ENCODE results near the gene FAM209A.
"Not testable (repeated sequence)": the region's sequence is repeated elsewhere in the genome, so short reads cannot be mapped to it uniquely, and the experiment has no call there.

FAM209A gene

DNA sequence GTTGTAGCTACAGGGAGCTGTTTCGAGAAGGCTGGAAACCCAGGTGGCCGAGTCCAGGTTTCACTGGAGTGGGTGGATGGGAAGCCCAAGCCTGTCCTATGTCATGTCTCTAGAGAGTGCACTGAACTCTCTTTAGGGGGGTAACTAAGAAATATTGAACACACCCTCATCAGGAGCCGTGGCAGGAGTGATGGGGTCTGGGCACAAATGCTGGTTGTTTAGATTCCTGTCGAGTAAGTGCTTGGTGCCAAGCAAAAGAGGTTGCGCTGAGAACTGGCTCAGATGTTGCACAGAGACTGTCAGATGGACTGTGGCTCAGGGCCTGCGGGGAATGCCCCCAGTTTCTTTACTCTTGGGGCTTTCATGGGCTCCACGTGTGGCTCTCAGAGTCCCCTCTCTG, 7.3 kb upstream of the FAM209A start:
- Histone ChIP-seq H3K9me3 (replicated peaks; ENCODE audit: low read length) (peaks cover 6% of the 10 kb centered on the region), H3K4me2 (ENCODE audit: low read length) (no peak overlapping the region), H3K27me3 (ENCODE audit: control insufficient read depth, insufficient read depth, low read length) (no peaks in the 10 kb centered on the region), H3K36me3 (ENCODE audit: insufficient read depth, low read length) (peaks cover 52% of the 10 kb centered on the region), H3K9ac (ENCODE audit: low read depth, low read length) (no peak overlapping the region), H3K4me3 (ENCODE audit: low read length) (no peak overlapping the region), H3K4me1 (ENCODE audit: control insufficient read depth, insufficient read depth, low read length) (no peaks in the 10 kb centered on the region)

DNA sequence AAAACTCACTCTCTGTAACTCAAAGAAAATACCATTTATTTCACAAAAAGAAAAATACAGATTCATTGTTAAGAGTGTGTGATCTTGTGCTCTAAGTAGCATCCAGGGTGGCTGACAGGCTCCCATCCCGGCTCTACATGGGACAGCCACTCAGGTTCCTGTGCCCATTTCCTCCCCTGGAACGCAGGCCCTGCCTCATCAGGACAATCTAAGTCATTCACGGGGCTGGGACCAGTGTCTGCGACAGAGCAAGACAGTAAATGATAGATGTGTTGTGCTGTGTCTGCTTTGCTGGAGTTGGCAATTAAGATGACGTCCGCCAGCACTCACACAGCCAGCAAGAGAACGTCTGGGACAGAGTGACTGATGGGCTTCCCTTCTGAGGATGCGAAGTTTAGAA, 6.9 kb upstream of the FAM209A start:
- Histone ChIP-seq H3K36me3 (ENCODE audit: insufficient read depth, low read length) (peaks cover 52% of the 10 kb centered on the region), H3K4me1 (ENCODE audit: control insufficient read depth, insufficient read depth, low read length) (no peaks in the 10 kb centered on the region), H3K4me3 (ENCODE audit: low read length) (no peak overlapping the region), H3K27me3 (ENCODE audit: control insufficient read depth, insufficient read depth, low read length) (no peaks in the 10 kb centered on the region), H3K9me3 (replicated peaks; ENCODE audit: low read length) (peaks cover 6% of the 10 kb centered on the region), H3K4me2 (ENCODE audit: low read length) (no peak overlapping the region), H3K9ac (ENCODE audit: low read depth, low read length) (no peak overlapping the region)

GRCh38 chr20:56518126-56518525, 6.4 kb upstream of the FAM209A start:
- no peaks in the 10 kb centered on the region for H3K27me3 ChIP-seq (ENCODE audit: control insufficient read depth, insufficient read depth, low read length)
- peaks cover 6% of the 10 kb centered on the region for H3K9me3 ChIP-seq (replicated peaks; ENCODE audit: low read length)
- H3K4me2 ChIP-seq (ENCODE audit: low read length): no peak overlapping the region
- peaks cover 52% of the 10 kb centered on the region for H3K36me3 ChIP-seq (ENCODE audit: insufficient read depth, low read length)
- H3K4me1 ChIP-seq (ENCODE audit: control insufficient read depth, insufficient read depth, low read length): no peaks in the 10 kb centered on the region
- H3K4me3 ChIP-seq (ENCODE audit: low read length): no peak overlapping the region
- H3K9ac ChIP-seq (ENCODE audit: low read depth, low read length): no peak overlapping the region

- no peak overlapping the region for H3K4me3 ChIP-seq (ENCODE audit: low read length)
- no peak overlapping the region for H3K4me2 ChIP-seq (ENCODE audit: low read length)
- H3K36me3 ChIP-seq (ENCODE audit: insufficient read depth, low read length): peaks cover 50% of the 10 kb centered on the region
- H3K9me3 ChIP-seq (replicated peaks; ENCODE audit: low read length): peaks cover 6% of the 10 kb centered on the region
- no peaks in the 10 kb centered on the region for H3K27me3 ChIP-seq (ENCODE audit: control insufficient read depth, insufficient read depth, low read length)
- H3K9ac ChIP-seq (ENCODE audit: low read depth, low read length): no peak overlapping the region
- no peaks in the 10 kb centered on the region for H3K4me1 ChIP-seq (ENCODE audit: control insufficient read depth, insufficient read depth, low read length)
Observed at GRCh38 chr20:56518721-56519398, 5.7 kb upstream of the FAM209A start.

DNA sequence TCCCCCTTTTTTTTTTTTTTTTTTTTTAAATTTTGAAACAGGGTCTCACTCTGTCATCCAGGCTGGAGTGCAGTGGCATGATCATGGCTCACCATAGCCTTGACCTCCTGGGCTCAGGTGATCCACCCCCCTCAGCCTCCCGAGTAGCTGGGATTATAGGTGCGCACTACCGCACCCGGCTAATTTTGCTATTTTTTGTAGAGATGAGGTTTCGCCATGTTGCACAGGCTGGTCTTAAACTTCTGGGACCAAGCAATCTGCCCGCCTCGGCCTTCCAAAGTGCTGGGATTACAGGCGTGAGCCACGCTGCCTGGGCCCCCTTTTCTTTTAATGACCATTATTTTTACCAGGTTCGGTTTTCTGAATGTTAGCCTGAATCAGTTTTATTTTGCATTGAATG, 5.0 kb upstream of the FAM209A start:
- Histone ChIP-seq H3K36me3 (ENCODE audit: insufficient read depth, low read length) (peaks cover 44% of the 10 kb centered on the region), H3K27me3 (ENCODE audit: control insufficient read depth, insufficient read depth, low read length) (no peaks in the 10 kb centered on the region), H3K4me3 (ENCODE audit: low read length) (no peak overlapping the region), H3K4me2 (ENCODE audit: low read length) (no peak overlapping the region), H3K4me1 (ENCODE audit: control insufficient read depth, insufficient read depth, low read length) (no peaks in the 10 kb centered on the region), H3K9me3 (replicated peaks; ENCODE audit: low read length) (peaks cover 6% of the 10 kb centered on the region), H3K9ac (ENCODE audit: low read depth, low read length) (no peak overlapping the region)

- H3K4me3 ChIP-seq (ENCODE audit: low read length): no peak overlapping the region
- no peaks in the 10 kb centered on the region for H3K27me3 ChIP-seq (ENCODE audit: control insufficient read depth, insufficient read depth, low read length)
- H3K4me1 ChIP-seq (ENCODE audit: control insufficient read depth, insufficient read depth, low read length): no peaks in the 10 kb centered on the region
- H3K36me3 ChIP-seq (ENCODE audit: insufficient read depth, low read length): peaks cover 44% of the 10 kb centered on the region
- H3K4me2 ChIP-seq (ENCODE audit: low read length): no peak overlapping the region
- no peak overlapping the region for H3K9ac ChIP-seq (ENCODE audit: low read depth, low read length)
- H3K9me3 ChIP-seq (replicated peaks; ENCODE audit: low read length): peaks cover 6% of the 10 kb centered on the region
Observed at GRCh38 chr20:56520180-56520579, 4.4 kb upstream of the FAM209A start.

- H3K27me3 ChIP-seq (ENCODE audit: control insufficient read depth, insufficient read depth, low read length); H3K9me3 ChIP-seq (replicated peaks; ENCODE audit: low read length); H3K9ac ChIP-seq (ENCODE audit: low read depth, low read length); H3K4me3 ChIP-seq (ENCODE audit: low read length); H3K4me1 ChIP-seq (ENCODE audit: control insufficient read depth, insufficient read depth, low read length); H3K4me2 ChIP-seq (ENCODE audit: low read length): not testable (repeated sequence)
- H3K36me3 ChIP-seq (ENCODE audit: insufficient read depth, low read length): peaks cover 44% of the 10 kb centered on the region
Observed at GRCh38 chr20:56520746-56521354, 3.7 kb upstream of the FAM209A start.

DNA sequence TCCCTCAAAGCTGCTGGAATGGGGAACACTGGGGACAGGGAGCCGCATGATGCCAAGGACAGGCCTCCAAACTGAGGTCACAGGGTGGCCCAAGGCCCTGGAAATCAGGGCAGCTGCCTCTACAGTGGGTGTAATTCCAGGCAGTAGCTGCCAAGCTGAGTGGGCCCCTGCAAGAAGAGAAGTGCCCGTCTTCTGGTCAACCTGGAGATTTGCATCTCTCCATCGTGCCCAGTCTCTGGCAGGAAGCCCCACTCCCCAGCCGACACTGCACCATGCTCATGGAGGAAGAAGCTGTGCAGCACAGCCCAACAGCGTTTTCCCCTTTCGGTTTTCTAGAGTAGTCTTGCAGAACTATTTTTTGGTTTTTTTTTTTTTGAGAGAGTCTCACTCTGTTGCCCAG, 2.2 kb upstream of the FAM209A start:
- Histone ChIP-seq H3K36me3 (ENCODE audit: insufficient read depth, low read length) (peaks cover 35% of the 10 kb centered on the region), H3K27me3 (ENCODE audit: control insufficient read depth, insufficient read depth, low read length) (no peaks in the 10 kb centered on the region), H3K4me1 (ENCODE audit: control insufficient read depth, insufficient read depth, low read length) (no peaks in the 10 kb centered on the region), H3K9ac (ENCODE audit: low read depth, low read length) (no peak overlapping the region), H3K9me3 (replicated peaks; ENCODE audit: low read length) (peaks cover 6% of the 10 kb centered on the region), H3K4me3 (ENCODE audit: low read length) (no peak overlapping the region), H3K4me2 (ENCODE audit: low read length) (no peak overlapping the region)

GRCh38 chr20:56527521-56527920, 3.0 kb downstream of the FAM209A start:
- Histone ChIP-seq H3K27me3 (ENCODE audit: control insufficient read depth, insufficient read depth, low read length) (no peaks in the 10 kb centered on the region), H3K4me3 (ENCODE audit: low read length) (no peak overlapping the region), H3K9me3 (replicated peaks; ENCODE audit: low read length) (no peaks in the 10 kb centered on the region), H3K9ac (ENCODE audit: low read depth, low read length) (no peak overlapping the region), H3K4me1 (ENCODE audit: control insufficient read depth, insufficient read depth, low read length) (no peaks in the 10 kb centered on the region), H3K4me2 (ENCODE audit: low read length) (no peak overlapping the region), H3K36me3 (ENCODE audit: insufficient read depth, low read length) (no peaks in the 10 kb centered on the region)

DNA sequence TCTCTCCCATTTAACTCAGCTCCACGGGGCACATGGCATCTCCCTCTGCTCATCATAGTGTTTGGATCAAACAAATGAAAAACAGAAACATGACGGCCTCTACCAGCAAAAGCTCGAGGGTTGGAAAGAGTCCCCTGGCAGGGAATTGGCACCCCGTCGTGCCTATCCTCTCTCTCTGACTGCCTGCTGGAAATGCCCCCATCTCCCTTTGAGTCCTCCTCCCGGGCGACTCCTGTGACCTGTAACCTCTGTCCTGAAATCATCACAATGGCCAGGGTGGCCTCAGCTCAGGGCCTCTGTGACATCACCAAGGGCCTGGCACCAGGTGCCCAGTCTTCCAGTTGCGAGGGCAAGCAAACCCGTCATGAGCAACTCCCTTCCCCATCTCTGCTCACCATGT, 8.4 kb downstream of the FAM209A start, which contains the start of gene FAM209B:
TSS of gene FAM209B (plus strand) at position 301 of the 400 bp plus-strand sequence. CDS start at position 397, 96 bp downstream.
- H3K9me3 ChIP-seq (replicated peaks; ENCODE audit: low read length); H3K4me3 ChIP-seq (ENCODE audit: low read length); H3K4me1 ChIP-seq (ENCODE audit: control insufficient read depth, insufficient read depth, low read length); H3K9ac ChIP-seq (ENCODE audit: low read depth, low read length); H3K36me3 ChIP-seq (ENCODE audit: insufficient read depth, low read length); H3K27me3 ChIP-seq (ENCODE audit: control insufficient read depth, insufficient read depth, low read length); H3K4me2 ChIP-seq (ENCODE audit: low read length): not testable (repeated sequence)

- Histone ChIP-seq H3K9ac (ENCODE audit: low read depth, low read length) (no peak overlapping the region), H3K36me3 (ENCODE audit: insufficient read depth, low read length) (no peaks in the 10 kb centered on the region)
Observed at GRCh38 chr20:56537997-56538396, 13.5 kb downstream of the FAM209A start.

DNA sequence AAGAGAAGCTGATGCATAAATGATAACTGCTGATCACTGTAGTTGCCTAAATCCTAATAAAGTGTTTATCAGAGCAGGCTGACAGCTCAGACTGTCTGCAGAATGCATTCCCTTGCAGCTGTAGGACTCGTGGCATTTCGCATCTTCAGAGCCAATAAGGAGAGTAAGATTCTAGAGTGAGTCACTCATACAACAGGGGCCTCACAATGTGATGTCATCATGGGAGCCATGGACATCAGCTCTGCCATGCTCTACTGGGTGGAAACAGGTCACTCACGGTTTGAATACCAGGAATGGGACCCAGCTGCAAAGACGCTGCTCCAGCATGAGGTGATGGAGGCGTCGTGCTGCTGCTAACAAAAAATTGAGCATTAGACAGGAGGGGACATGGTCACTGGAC, 15.9 kb downstream of the FAM209A start:
- no peak overlapping the region for H3K4me3 ChIP-seq (ENCODE audit: low read length)
- no peaks in the 10 kb centered on the region for H3K27me3 ChIP-seq (ENCODE audit: control insufficient read depth, insufficient read depth, low read length)
- no peak overlapping the region for H3K4me2 ChIP-seq (ENCODE audit: low read length)
- H3K4me1 ChIP-seq (ENCODE audit: control insufficient read depth, insufficient read depth, low read length): no peaks in the 10 kb centered on the region
- no peaks in the 10 kb centered on the region for H3K9me3 ChIP-seq (replicated peaks; ENCODE audit: low read length)
- H3K9ac ChIP-seq (ENCODE audit: low read depth, low read length): no peak overlapping the region
- H3K36me3 ChIP-seq (ENCODE audit: insufficient read depth, low read length): no peaks in the 10 kb centered on the region

More at GRCh38 chr20:56537997-56538396, 13.5 kb downstream of the FAM209A start:
- Histone ChIP-seq H3K9me3 (replicated peaks; ENCODE audit: low read length) (no peaks in the 10 kb centered on the region), H3K4me1 (ENCODE audit: control insufficient read depth, insufficient read depth, low read length) (no peaks in the 10 kb centered on the region), H3K4me2 (ENCODE audit: low read length) (no peak overlapping the region), H3K4me3 (ENCODE audit: low read length) (no peak overlapping the region), H3K27me3 (ENCODE audit: control insufficient read depth, insufficient read depth, low read length) (no peaks in the 10 kb centered on the region)
